HCT116 (cell line): ENCODE data around the gene MAPK8IP1. TPM values are rescaled to one million over a fixed set of nuclear protein-coding genes. Genes with fewer than 3 reads are reported as not detected.

Experiments
- ATAC-seq: fragments of 200-7000 bp; cut with Tn5 transposase; 2 replicates; pipeline ENCODE4 v1.9.1; 2020; ENCODE audit warnings: mild to moderate bottlenecking, moderate library complexity
- Bru-seq: library from RNA; stranded (reverse); fragments of 400-500 nt; gene quantifications from one replicate; lab custom pipeline; 2021; lab: Mats Ljungman, UMichigan
- BruChase-seq, 2 experiments: library from RNA; stranded (reverse); fragments of 400-500 nt; gene quantifications; one replicate each; lab custom pipeline; 2021; lab: Mats Ljungman, UMichigan
- BruUV-seq: library from RNA; stranded (reverse); fragments of 400-500 nt; replicated peaks from 2 replicates; lab custom pipeline; 2021; lab: Mats Ljungman, UMichigan
- CTCF ChIA-PET: fragments of 300-600 bp; sonication (Branson Sonifier 250); formaldehyde crosslinking; loops from one replicate; lab custom pipeline; 2021; ENCODE audit warnings: antibody characterized with exemption; lab: Charles Lee
- POLR2A ChIA-PET: fragments of 300-600, 350-600 bp; sonication (Branson Sonifier 250); formaldehyde crosslinking; loops from one replicate; lab custom pipeline; 2021; ENCODE audit warnings: antibody characterized with exemption; lab: Charles Lee
- RAD21 ChIA-PET, 2 experiments: fragments of 300-600 bp; sonication (Branson Sonifier 250); formaldehyde crosslinking; loops; one replicate each; lab custom pipeline; 2023; ENCODE audit warnings: low total read pairs in 2 of 2; ENCODE audit not compliant: uncharacterized antibody in 2 of 2, unreplicated experiment in 2 of 2, low non-redundant PET in 1 of 2; lab: Charles Lee
- DNase-seq: peaks from one replicate; pipeline ENCODE4 v3.0.0-alpha.2; 2010; ENCODE audit warnings: low read depth, low spot score
- H2AFZ ChIP-seq: fragments of 200-600 bp; shearing (Covaris generic), sonication (generic); 2 replicates; pipeline ENCODE4 v1.6.1; 2017; ENCODE audit warnings: low read depth, mixed run types, mixed read lengths, antibody characterized with exemption, low read length; ENCODE audit not compliant: poor library complexity, severe bottlenecking
- H3K27ac ChIP-seq: 2 replicates; pipeline ENCODE4 v1.5.1; 2012; ENCODE audit warnings: low read depth, low read length
- H3K27me3 ChIP-seq: fragments of 200-600 bp; sonication (generic); 2 replicates; pipeline ENCODE4 v1.6.1; 2016; ENCODE audit warnings: mixed run types, low read length, mixed read lengths; ENCODE audit not compliant: insufficient read depth
- H3K36me3 ChIP-seq, 2 experiments: fragments of 200-500 bp in 1 of 2; fragments of 200-600 bp in 1 of 2; sonication (Bioruptor generic) in 1 of 2; sonication (generic) in 1 of 2; 2 replicates each; pipeline versions ENCODE4 v1.5.1 to v1.6.1; 2014 to 2016; ENCODE audit warnings: low read length in 2 of 2, inconsistent platforms in 1 of 2, mixed read lengths in 1 of 2, mixed run types in 1 of 2; ENCODE audit not compliant: insufficient read depth in 2 of 2, control insufficient read depth in 1 of 2
- H3K4me1 ChIP-seq, 2 experiments: fragments of 200-600 bp in 1 of 2; sonication (generic) in 1 of 2; 2 replicates each; pipeline versions ENCODE4 v1.5.1 to v1.6.1; 2012 to 2017; ENCODE audit warnings: low read length in 2 of 2, inconsistent platforms in 1 of 2, mild to moderate bottlenecking in 1 of 2, mixed read lengths in 1 of 2, mixed run types in 1 of 2, moderate library complexity in 1 of 2; ENCODE audit not compliant: insufficient read depth in 2 of 2, control insufficient read depth in 1 of 2
- H3K4me2 ChIP-seq: fragments of 200-600 bp; sonication (generic); 2 replicates; pipeline ENCODE4 v1.6.1; 2017; ENCODE audit warnings: mixed run types, low read length, mixed read lengths
- H3K4me3 ChIP-seq, 2 experiments: fragments of 200-600 bp in 1 of 2; sonication (generic) in 1 of 2; replicated peaks in 1 of 2; 2 replicates each; pipeline ENCODE4 v1.5.1; 2011 to 2016; ENCODE audit warnings: low read length in 2 of 2, control low read depth in 1 of 2, low read depth in 1 of 2, mild to moderate bottlenecking in 1 of 2, mixed read lengths in 1 of 2, mixed run types in 1 of 2
- H3K79me2 ChIP-seq: fragments of 200-600 bp; sonication (generic); 2 replicates; pipeline ENCODE4 v1.6.1; 2017; ENCODE audit warnings: mild to moderate bottlenecking, mixed run types, low read length, moderate library complexity, mixed read lengths; ENCODE audit not compliant: insufficient read depth
- H3K9ac ChIP-seq: fragments of 200-600 bp; sonication (generic); 2 replicates; pipeline ENCODE4 v1.6.1; 2016; ENCODE audit warnings: low read length, mixed read lengths
- H3K9me2 ChIP-seq: fragments of 200-600 bp; sonication (generic), shearing (Covaris generic); 2 replicates; pipeline ENCODE4 v1.6.1; 2017; ENCODE audit warnings: mixed run types, mild to moderate bottlenecking, moderate library complexity; ENCODE audit not compliant: insufficient read depth
- H3K9me3 ChIP-seq, 2 experiments: fragments of 200-500 bp in 1 of 2; fragments of 200-600 bp in 1 of 2; sonication (Bioruptor generic) in 1 of 2; sonication (generic) in 1 of 2; 2 replicates each; pipeline ENCODE4 v1.6.1; 2014 to 2017; ENCODE audit warnings: low read length in 2 of 2, mixed read lengths in 2 of 2, inconsistent platforms in 1 of 2, low read depth in 1 of 2, mild to moderate bottlenecking in 1 of 2, mixed run types in 1 of 2, moderate library complexity in 1 of 2; ENCODE audit not compliant: control insufficient read depth in 1 of 2, insufficient read depth in 1 of 2
- H4K20me1 ChIP-seq: fragments of 200-600 bp; sonication (generic), shearing (Covaris generic); 2 replicates; pipeline ENCODE4 v1.6.1; 2017; ENCODE audit warnings: mixed run types, mild to moderate bottlenecking, moderate library complexity; ENCODE audit not compliant: insufficient read depth
- CEBPB ChIP-seq: IDR thresholded peaks from 2 replicates; pipeline ENCODE4 v1.6.1; 2012; ENCODE audit warnings: low read depth
- EZH2 ChIP-seq: fragments of 200-600 bp; sonication (generic); IDR thresholded peaks from 2 replicates; pipeline ENCODE4 v1.6.1; 2017; ENCODE audit warnings: antibody characterized with exemption, mixed run types
- POLR2AphosphoS5 ChIP-seq: IDR thresholded peaks from 2 replicates; pipeline ENCODE4 v1.6.1; 2011; ENCODE audit warnings: mild to moderate bottlenecking, low read depth, low read length, moderate library complexity
- SRF ChIP-seq: IDR thresholded peaks from 2 replicates; pipeline ENCODE4 v1.6.1; 2012; ENCODE audit warnings: low read depth
- YY1 ChIP-seq: IDR thresholded peaks from 2 replicates; pipeline ENCODE4 v1.6.1; 2011; ENCODE audit warnings: low read length, low read depth, moderate library complexity, mild to moderate bottlenecking; ENCODE audit not compliant: insufficient replicate concordance; ENCODE audit errors: extremely low read depth
- ZNF274 ChIP-seq: fragments of 200-500 bp; sonication (Bioruptor generic); IDR thresholded peaks from 2 replicates; pipeline ENCODE4 v1.6.1; 2014; ENCODE audit warnings: mild to moderate bottlenecking, low read depth, low read length, inconsistent platforms
- intact Hi-C: fragments of 100-400 bp; cut with micrococcal nuclease; formaldehyde crosslinking; loops from 2 replicates; pipeline ENCODE4 v1.10.0; 2022
- long read RNA-seq: library from polyadenylated mRNA; unstranded; transcript quantifications from one replicate; pipeline ENCODE4 v2.0.0, GENCODE V29; 2021; ENCODE audit not compliant: unreplicated experiment
- polyA plus RNA-seq: library from polyadenylated mRNA; unstranded; fragments of >200 nt; gene quantifications from 2 replicates; pipeline ENCODE4 v1.2.1, GENCODE V29; 2012; ENCODE audit warnings: missing spikeins
- total RNA-seq: library from RNA; stranded (reverse); gene quantifications from one replicate; pipeline ENCODE4 v1.2.1, GENCODE V29; 2021; ENCODE audit not compliant: unreplicated experiment
- TF ChIP-seq, protein P1 (sequence below): IDR thresholded peaks from 2 replicates; pipeline ENCODE4 v1.6.1; 2012; ENCODE audit warnings: low read depth
- TF ChIP-seq, protein P2 (sequence below): IDR thresholded peaks from 2 replicates; pipeline ENCODE4 v1.6.1; 2012

The MAPK8IP1 gene
- total RNA-seq (10.1 TPM), Bru-seq, nascent RNA (percentile 33 among the genes with signal in this experiment), BruChase-seq, experiment 1, labeled RNA remaining after a 6-hour chase (percentile 62 among the genes with signal in this experiment), BruChase-seq, experiment 2, labeled RNA remaining after a 2-hour chase (percentile 49 among the genes with signal in this experiment)
- polyA plus RNA-seq = 6.8 and 8.2 TPM in 2 replicates
- long read RNA-seq, transcript MAPK8IP1-201 (12 exons, 3,050 nt) = major isoform, 6 of 26 reads
- long read RNA-seq, partial matches to known transcripts = 17 of 26 reads
- long read RNA-seq, other reads (novel, unspliced or antisense) = 3 of 26 reads

DNA sequence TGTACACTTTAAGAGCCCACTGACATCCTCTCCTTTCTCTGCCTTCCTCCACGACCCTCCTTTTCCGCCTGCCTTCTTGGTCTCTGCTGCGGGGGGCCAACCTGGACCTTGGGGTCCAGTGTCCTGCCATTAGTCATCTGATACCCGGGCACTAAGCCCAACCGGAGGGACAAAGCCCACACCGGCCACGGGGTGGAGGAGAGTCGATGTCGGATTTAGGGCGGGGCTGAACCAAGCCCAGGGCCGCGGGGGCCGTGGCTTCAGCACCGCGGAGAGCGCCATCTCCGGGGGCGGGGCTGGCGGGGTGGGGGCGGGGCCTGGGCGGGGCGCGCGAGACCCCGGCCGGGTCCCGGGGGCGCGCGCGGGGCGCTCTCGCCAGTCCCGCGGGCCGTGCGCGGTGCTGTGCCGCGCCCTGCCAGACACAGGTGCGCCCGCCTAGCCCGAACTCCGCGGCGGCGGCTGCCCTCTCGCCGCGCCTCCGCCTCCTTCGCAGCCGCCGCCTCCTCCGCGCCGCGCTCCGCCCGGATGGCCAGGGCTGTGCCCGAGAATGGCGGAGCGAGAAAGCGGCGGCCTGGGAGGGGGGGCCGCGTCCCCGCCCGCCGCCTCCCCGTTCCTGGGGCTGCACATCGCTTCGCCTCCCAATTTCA, at the start of gene MAPK8IP1:
Gene MAPK8IP1 (plus strand): TSS at position 378 of the 647 bp plus-strand sequence. CDS start 170 bp downstream, at position 548.
- Histone ChIP-seq H3K9me2 (no peaks in the 10 kb centered on the region), H3K4me3 (peak within 1 kb of the TSS; percentile 16 to 33; a peak in 3 of 4 replicates), H4K20me1 (no peaks in the 10 kb centered on the region), H3K79me2 (no peaks in the 10 kb centered on the region), H3K9me3 (no peaks in the 10 kb centered on the region), H3K4me2 (peak within 1 kb of the TSS; percentile 67), H2AFZ (no peak within 1 kb of the TSS), H3K4me1 (peaks cover 15 to 23% of the 10 kb centered on the region in 2 experiments; a peak in 3 of 4 replicates), H3K9ac (no peak within 1 kb of the TSS), H3K27me3 (no peaks in the 10 kb centered on the region), H3K27ac (no peak within 1 kb of the TSS), H3K36me3 (no peaks in the 10 kb centered on the region)
- ChIA-PET POLR2A (no interaction called here), RAD21 (no interaction called here), CTCF (no interaction called here)
- no TSS peak for BruUV-seq
- intact Hi-C loops = no loop called here
- no peak for DNase-seq
- TF ChIP-seq EZH2 (no peak), SRF (no peak), POLR2AphosphoS5 (peak; percentile 41; the same call in 1 of the 2 replicates), ZNF274 (no peak), CEBPB (no peak), YY1 (no peak)
- TF ChIP-seq, protein P1, sequence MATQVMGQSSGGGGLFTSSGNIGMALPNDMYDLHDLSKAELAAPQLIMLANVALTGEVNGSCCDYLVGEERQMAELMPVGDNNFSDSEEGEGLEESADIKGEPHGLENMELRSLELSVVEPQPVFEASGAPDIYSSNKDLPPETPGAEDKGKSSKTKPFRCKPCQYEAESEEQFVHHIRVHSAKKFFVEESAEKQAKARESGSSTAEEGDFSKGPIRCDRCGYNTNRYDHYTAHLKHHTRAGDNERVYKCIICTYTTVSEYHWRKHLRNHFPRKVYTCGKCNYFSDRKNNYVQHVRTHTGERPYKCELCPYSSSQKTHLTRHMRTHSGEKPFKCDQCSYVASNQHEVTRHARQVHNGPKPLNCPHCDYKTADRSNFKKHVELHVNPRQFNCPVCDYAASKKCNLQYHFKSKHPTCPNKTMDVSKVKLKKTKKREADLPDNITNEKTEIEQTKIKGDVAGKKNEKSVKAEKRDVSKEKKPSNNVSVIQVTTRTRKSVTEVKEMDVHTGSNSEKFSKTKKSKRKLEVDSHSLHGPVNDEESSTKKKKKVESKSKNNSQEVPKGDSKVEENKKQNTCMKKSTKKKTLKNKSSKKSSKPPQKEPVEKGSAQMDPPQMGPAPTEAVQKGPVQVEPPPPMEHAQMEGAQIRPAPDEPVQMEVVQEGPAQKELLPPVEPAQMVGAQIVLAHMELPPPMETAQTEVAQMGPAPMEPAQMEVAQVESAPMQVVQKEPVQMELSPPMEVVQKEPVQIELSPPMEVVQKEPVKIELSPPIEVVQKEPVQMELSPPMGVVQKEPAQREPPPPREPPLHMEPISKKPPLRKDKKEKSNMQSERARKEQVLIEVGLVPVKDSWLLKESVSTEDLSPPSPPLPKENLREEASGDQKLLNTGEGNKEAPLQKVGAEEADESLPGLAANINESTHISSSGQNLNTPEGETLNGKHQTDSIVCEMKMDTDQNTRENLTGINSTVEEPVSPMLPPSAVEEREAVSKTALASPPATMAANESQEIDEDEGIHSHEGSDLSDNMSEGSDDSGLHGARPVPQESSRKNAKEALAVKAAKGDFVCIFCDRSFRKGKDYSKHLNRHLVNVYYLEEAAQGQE = peak; percentile 77
- TF ChIP-seq, protein P2, sequence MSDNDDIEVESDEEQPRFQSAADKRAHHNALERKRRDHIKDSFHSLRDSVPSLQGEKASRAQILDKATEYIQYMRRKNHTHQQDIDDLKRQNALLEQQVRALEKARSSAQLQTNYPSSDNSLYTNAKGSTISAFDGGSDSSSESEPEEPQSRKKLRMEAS = no peak
- peak; percentile 89 for ATAC-seq
